GM23338 (cell line): ENCODE measurements around the gene HS1BP3.

Experiments used
- CREB1 ChIP-seq: fragments of 250-450 bp; sonication (Bioruptor Pico); IDR thresholded peaks from 2 replicates; pipeline ENCODE4 v1.5.0; 2020; ENCODE audit warnings: low read depth, mild to moderate bottlenecking, moderate library complexity
- CTCF ChIP-seq, 2 experiments: fragments of 200-600 bp in 1 of 2; sonication (generic) in 1 of 2; conservative IDR thresholded peaks; 2 replicates each; pipeline versions ENCODE4 v1.5.1 to v1.6.1; 2016 to 2017; ENCODE audit warnings: antibody characterized with exemption in 2 of 2, low read depth in 2 of 2, mild to moderate bottlenecking in 2 of 2, moderate library complexity in 1 of 2
- ETS1 ChIP-seq: IDR thresholded peaks from 2 replicates; pipeline ENCODE4 v1.6.1; 2016; ENCODE audit warnings: antibody characterized with exemption
- EZH2 ChIP-seq: fragments of 200-600 bp; sonication (generic); IDR thresholded peaks from one replicate; pipeline ENCODE4 v1.8.0; 2017; ENCODE audit warnings: antibody characterized with exemption, mild to moderate bottlenecking, low read depth; ENCODE audit not compliant: unreplicated experiment
- EZH2phosphoT487 ChIP-seq: fragments of 200-600 bp; sonication (generic); IDR thresholded peaks from one replicate; pipeline ENCODE4 v1.8.1; 2018; ENCODE audit warnings: antibody characterized with exemption; ENCODE audit not compliant: unreplicated experiment
- JUNB ChIP-seq: IDR thresholded peaks from one replicate; pipeline ENCODE4 v1.6.1; 2016; ENCODE audit warnings: antibody characterized with exemption; ENCODE audit not compliant: unreplicated experiment
- NANOG ChIP-seq: IDR thresholded peaks from 2 replicates; pipeline ENCODE4 v1.6.1; 2016; ENCODE audit warnings: antibody characterized with exemption, borderline replicate concordance
- POLR2AphosphoS5 ChIP-seq: IDR thresholded peaks from 2 replicates; pipeline ENCODE4 v1.6.1; 2016; ENCODE audit warnings: antibody characterized with exemption, low read depth
- REST ChIP-seq: IDR thresholded peaks from one replicate; pipeline ENCODE4 v1.6.1; 2018; ENCODE audit warnings: antibody characterized with exemption; ENCODE audit not compliant: unreplicated experiment
- STAT1 ChIP-seq: IDR thresholded peaks from one replicate; pipeline ENCODE4 v1.6.1; 2016; ENCODE audit warnings: antibody characterized with exemption; ENCODE audit not compliant: unreplicated experiment
- ZNF114 ChIP-seq: fragments of 250-450 bp; sonication (Bioruptor Pico); IDR thresholded peaks from 2 replicates; pipeline ENCODE4 v1.5.0; 2020; ENCODE audit warnings: mild to moderate bottlenecking, moderate library complexity
- ZNF331 ChIP-seq: fragments of 250-450 bp; sonication (Bioruptor Pico); IDR thresholded peaks from 2 replicates; pipeline ENCODE4 v1.5.0; 2020; ENCODE audit warnings: low read depth, mild to moderate bottlenecking, moderate library complexity
- ZNF462 ChIP-seq: fragments of 250-450 bp; sonication (Bioruptor Pico); IDR thresholded peaks from 2 replicates; pipeline ENCODE4 v1.5.0; 2020; ENCODE audit warnings: mild to moderate bottlenecking, moderate library complexity

- TF ChIP-seq CTCF (conservative IDR thresholded peaks at IDR 0.05; ENCODE audit: low read depth in 2 of 2) (no peak), POLR2AphosphoS5 (no peak), REST (no peak), CREB1 (CRISPR knock-in tag) (no peak), ETS1 (no peak), EZH2phosphoT487 (no peak), EZH2 (no peak), ZNF114 (no peak), JUNB (no peak), ZNF462 (CRISPR knock-in tag) (no peak), STAT1 (no peak), NANOG (no peak), ZNF331 (CRISPR knock-in tag) (no peak)
Observed at GRCh38 chr2:20674309-20674965, 23.5 kb upstream of the HS1BP3 start.
